NCI-H1436 (cell line): ENCODE data around the gene EXOC2.
"Not testable (repeated sequence)": the region's sequence is repeated elsewhere in the genome, so short reads cannot be mapped to it uniquely, and the experiment has no call there.

Experiments used
- DNase-seq: peaks from one replicate; lab custom pipeline; 2025; lab: John Stamatoyannopoulos, UW

The EXOC2 gene

GRCh38 chr6:582370-582769 is 110.6 kb downstream of the EXOC2 start:
- DNase-seq: no peak

- DNase-seq: no peak
These were observed 113.6 kb downstream of the EXOC2 start for GRCh38 chr6:579339-579738.

GRCh38 chr6:572596-573265 is 120.2 kb downstream of the EXOC2 start:
- no peak for DNase-seq

- no peak for DNase-seq
These were observed 121.0 kb downstream of the EXOC2 start for GRCh38 chr6:571892-572291.

GRCh38 chr6:570825-571224 is 122.1 kb downstream of the EXOC2 start:
- no peak for DNase-seq

- no peak for DNase-seq
These were observed 123.9 kb downstream of the EXOC2 start for GRCh38 chr6:568954-569523.

GRCh38 chr6:568085-568484 is 124.9 kb downstream of the EXOC2 start:
- no peak for DNase-seq

GRCh38 chr6:563863-564262 is 129.1 kb downstream of the EXOC2 start:
- DNase-seq: no peak

GRCh38 chr6:562052-562676 is 130.8 kb downstream of the EXOC2 start:
- no peak for DNase-seq

GRCh38 chr6:561335-561734 is 131.6 kb downstream of the EXOC2 start:
- not testable (repeated sequence) for DNase-seq

GRCh38 chr6:558959-559358 is 134.0 kb downstream of the EXOC2 start:
- no peak for DNase-seq

GRCh38 chr6:558089-558488 is 134.8 kb downstream of the EXOC2 start:
- DNase-seq: no peak

- no peak for DNase-seq
These were observed 141.0 kb downstream of the EXOC2 start for GRCh38 chr6:551829-552350.

- no peak for DNase-seq
These were observed 141.5 kb downstream of the EXOC2 start for GRCh38 chr6:551405-551804.

GRCh38 chr6:549906-550305 is 143.0 kb downstream of the EXOC2 start:
- DNase-seq: no peak

- DNase-seq: no peak
These were observed 144.4 kb downstream of the EXOC2 start for GRCh38 chr6:548517-548916.

GRCh38 chr6:548091-548490 is 144.8 kb downstream of the EXOC2 start:
- no peak for DNase-seq

GRCh38 chr6:540490-540889 is 152.4 kb downstream of the EXOC2 start:
- DNase-seq: no peak

GRCh38 chr6:537114-537513 is 155.8 kb downstream of the EXOC2 start:
- no peak for DNase-seq

GRCh38 chr6:530425-530824 is 162.5 kb downstream of the EXOC2 start:
- DNase-seq: no peak

GRCh38 chr6:528989-529388 is 163.9 kb downstream of the EXOC2 start:
- DNase-seq: no peak

GRCh38 chr6:527989-528673 is 164.8 kb downstream of the EXOC2 start:
- no peak for DNase-seq

GRCh38 chr6:524803-525202 is 168.1 kb downstream of the EXOC2 start:
- DNase-seq: no peak
